ENCODE data around the gene PTPRN2. TPM values are rescaled to one million over a fixed set of nuclear protein-coding genes. Genes with fewer than 3 reads are reported as not detected.

PTPRN2 gene
- total and polyA plus RNA-seq, 2 of the 8 experiments (the other 6 are each of a cell fraction or from before 2014, with no cell fraction given): 2.6 to 4.5 TPM

DNA sequence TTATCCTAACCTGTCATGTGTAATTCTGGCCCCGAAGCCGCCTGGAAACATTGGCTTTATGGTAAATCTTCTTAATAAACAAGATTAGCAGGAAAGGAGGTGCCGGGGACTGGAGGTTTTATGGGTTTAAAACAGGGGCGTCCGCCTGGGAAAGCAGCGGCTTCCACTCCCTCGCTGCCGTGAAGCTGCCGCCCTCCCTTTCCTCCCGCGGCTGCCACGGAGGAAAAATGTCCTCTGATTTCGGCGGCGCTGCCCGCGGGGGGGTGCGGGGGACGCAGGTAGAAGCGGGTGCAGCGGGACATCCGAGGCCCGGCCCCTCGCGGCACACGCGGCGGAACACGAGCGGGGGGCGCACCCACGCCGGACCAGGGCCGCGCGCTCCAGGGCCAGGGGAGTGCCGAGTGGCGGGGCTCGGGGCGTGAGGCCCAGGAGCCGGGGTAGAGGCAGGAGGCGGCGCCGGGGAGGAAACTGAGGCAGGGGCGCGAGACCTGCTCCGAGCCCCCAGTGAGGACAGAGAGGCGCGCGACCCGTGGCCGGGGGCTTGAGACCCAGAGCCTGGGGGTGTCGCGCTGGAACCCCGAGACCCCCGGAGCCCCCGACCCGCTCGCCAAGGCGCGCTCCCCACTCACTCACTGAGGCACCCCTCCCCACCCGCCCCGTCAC is 993 bp downstream of the PTPRN2 start:
- no peak overlapping the region for H3K14ac ChIP-seq (ENCODE audit: insufficient read length)
- TF ChIP-seq TAF1 (IDR thresholded peaks at IDR 0.05; ENCODE audit: low read depth, low read length) (no peak), CREB1 (IDR thresholded peaks at IDR 0.05) (no peak), RAD21 (IDR thresholded peaks at IDR 0.05 in 1 of 2, conservative IDR thresholded peaks at IDR 0.05 in 1 of 2; ENCODE audit: low read depth in 2 of 2, low read length in 2 of 2) (no peak), E2F6 (IDR thresholded peaks at IDR 0.05) (no peak), SUZ12 (IDR thresholded peaks at IDR 0.05; ENCODE audit: low read length) (no peak), EZH2 (IDR thresholded peaks at IDR 0.05; ENCODE audit: low read depth, low read length, severe bottlenecking) (no peak), HDAC6 (IDR thresholded peaks at IDR 0.05; ENCODE audit: low read depth, low read length) (no peak), TCF12 (IDR thresholded peaks at IDR 0.05; ENCODE audit: low read depth, low read length) (no peak), SP4 (IDR thresholded peaks at IDR 0.05; ENCODE audit: low read length) (no peak), ATF2 (IDR thresholded peaks at IDR 0.05; ENCODE audit: low read length) (no peak), ASH2L (IDR thresholded peaks at IDR 0.05; ENCODE audit: low read length) (no peak)

More for the DNA sequence above, 993 bp downstream of the PTPRN2 start:
- Histone ChIP-seq H3K23ac (ENCODE audit: insufficient read length) (no peak overlapping the region), H2BK20ac (ENCODE audit: low read length) (no peak overlapping the region), H3K23me2 (ENCODE audit: low read depth, low read length) (peaks cover 7% of the 10 kb centered on the region; the same call in 1 of the 2 replicates), H2BK15ac (ENCODE audit: low read length) (no peak overlapping the region), H3K56ac (replicated peaks; ENCODE audit: insufficient read length, low read depth, low read length) (no peak overlapping the region), H3K79me2 (ENCODE audit: control insufficient read depth in 1 of 2, insufficient read depth in 2 of 2, low read length in 2 of 2) (no peaks in the 10 kb centered on the region), H3K4me3 (ENCODE audit: extremely low read depth in 1 of 4, insufficient read depth in 2 of 4, low read depth in 3 of 4, low read length in 4 of 4) (peak overlapping the region; percentile 21 to 60 (median 25); a peak in 6 of 8 replicates), H3K4me1 (replicated peaks in 1 of 4; ENCODE audit: control insufficient read depth in 3 of 4, insufficient read depth in 4 of 4, low read length in 3 of 4) (peaks cover 0 to 10% (median 5%) of the 10 kb centered on the region in 4 experiments; a peak in 5 of 7 replicates), H3K18ac (ENCODE audit: extremely low read depth, low read length) (no peak overlapping the region), H2BK12ac (ENCODE audit: low read depth, low read length) (no peak overlapping the region), H3K4me2 (ENCODE audit: insufficient read depth in 1 of 2, low read depth in 2 of 2, low read length in 2 of 2) (peak overlapping the region; percentile 38 to 68; a peak in 3 of 4 replicates), H2AFZ (ENCODE audit: low read length) (no peak overlapping the region), H2AK5ac (ENCODE audit: low read depth, low read length) (no peak overlapping the region), H4K20me1 (replicated peaks in 1 of 2; ENCODE audit: control insufficient read depth in 1 of 2, insufficient read depth in 2 of 2, low read length in 2 of 2) (peaks cover 5 to 6% of the 10 kb centered on the region in 2 experiments), H3K4ac (replicated peaks; ENCODE audit: insufficient read length, low read depth, low read length) (no peak overlapping the region), H2BK5ac (ENCODE audit: low read depth, low read length) (no peak overlapping the region), H4K91ac (replicated peaks; ENCODE audit: insufficient read length, low read length) (no peak overlapping the region), H3K79me1 (ENCODE audit: low read depth, low read length) (no peaks in the 10 kb centered on the region), H4K5ac (ENCODE audit: insufficient read length, low read depth, low read length) (no peak overlapping the region), H3K9ac (replicated peaks in 1 of 4; ENCODE audit: extremely low read depth in 1 of 4, low read depth in 3 of 4, low read length in 3 of 4) (no peak overlapping the region), H3K36me3 (ENCODE audit: control insufficient read depth in 2 of 4, insufficient read depth in 4 of 4, low read length in 3 of 4) (no peaks in the 10 kb centered on the region; a peak in 1 of 8 replicates), H3K9me3 (ENCODE audit: insufficient read depth in 2 of 2, low read depth in 1 of 2, low read length in 1 of 2) (no peaks in the 10 kb centered on the region; a peak in 1 of 4 replicates), H4K8ac (ENCODE audit: extremely low read depth, insufficient read depth, low read length) (no peak overlapping the region), H3K27me3 (replicated peaks in 1 of 4; ENCODE audit: control insufficient read depth in 3 of 4, extremely low read depth in 1 of 4, insufficient read depth in 3 of 4, low read length in 3 of 4) (peaks cover 25 to 57% (median 50%) of the 10 kb centered on the region in 4 experiments), H2BK120ac (replicated peaks; ENCODE audit: low read depth, low read length) (no peak overlapping the region), H3K27ac (ENCODE audit: low read depth, low read length) (no peak overlapping the region)
- 14% methylated on average over 40 of the region's 63 CpGs; no CpG with 5 or more reads in 1 of the 2 experiments for WGBS, 2 experiments (ENCODE audit: extremely low coverage in 1 of 2, insufficient coverage in 1 of 2, insufficient read length in 1 of 2, insufficient replicate concordance in 2 of 2, low coverage in 1 of 2, low lambda C conversion rate in 2 of 2, missing lambda C conversion rate in 1 of 2)
- ChIA-PET CTCF (ENCODE audit: partially characterized antibody) (interaction anchor here (1.9 kb wide), 1 partner anchor 60 kb away, joined by 4 read pairs; no protein-coding TSS in a partner anchor), POLR2A (ENCODE audit: partially characterized antibody) (no interaction called here)
- FAIRE-seq: no peak
- no peak for DNase-seq (ENCODE audit: low read depth in 1 of 2, low spot score in 2 of 2)

Measured in H1 (cell line).